HG03521 (cell line): ENCODE measurements around the gene PKD1.
A peak's percentile ranks its signal among the peaks of the same experiment; 100 is the strongest.

ENCODE experiments used
- ATAC-seq: cut with Tn5 transposase; IDR thresholded peaks from one replicate; pipeline ENCODE4 v1.9.1; 2021; ENCODE audit warnings: mild to moderate bottlenecking, moderate library complexity; ENCODE audit not compliant: unreplicated experiment

The PKD1 gene

GRCh38 chr16:2135770-2136490, at the start of gene PKD1:
PKD1 (minus strand) TSS chr16:2135898; CDS start chr16:2135689, 209 bp downstream.
- peak; percentile 51 for ATAC-seq

- no peak for ATAC-seq
Measured at GRCh38 chr16:2184962-2185361, 49.3 kb upstream of the PKD1 start.

- ATAC-seq: no peak
Measured at GRCh38 chr16:2184346-2184745, 48.6 kb upstream of the PKD1 start.

GRCh38 chr16:2183671-2184070, 48.0 kb upstream of the PKD1 start:
- no peak for ATAC-seq

GRCh38 chr16:2181952-2182351, 46.3 kb upstream of the PKD1 start:
- ATAC-seq: no peak

- no peak for ATAC-seq
Measured at GRCh38 chr16:2180962-2181923, 45.5 kb upstream of the PKD1 start.

GRCh38 chr16:2180461-2180860, 44.8 kb upstream of the PKD1 start:
- no peak for ATAC-seq

- no peak for ATAC-seq
Measured at GRCh38 chr16:2179576-2179975, 43.9 kb upstream of the PKD1 start.

- ATAC-seq: no peak
Measured at GRCh38 chr16:2179107-2179501, 43.4 kb upstream of the PKD1 start.

- ATAC-seq: no peak
Measured at GRCh38 chr16:2178321-2179106, 42.8 kb upstream of the PKD1 start.

GRCh38 chr16:2177561-2177960, 41.9 kb upstream of the PKD1 start:
- no peak for ATAC-seq

GRCh38 chr16:2177101-2177500, 41.4 kb upstream of the PKD1 start:
- ATAC-seq: no peak

GRCh38 chr16:2176047-2176446, 40.3 kb upstream of the PKD1 start:
- no peak for ATAC-seq

GRCh38 chr16:2175454-2175853, 39.8 kb upstream of the PKD1 start:
- no peak for ATAC-seq

- ATAC-seq: no peak
Measured at GRCh38 chr16:2174396-2175131, 38.9 kb upstream of the PKD1 start.

- ATAC-seq: no peak
Measured at GRCh38 chr16:2173916-2174315, 38.2 kb upstream of the PKD1 start.

- no peak for ATAC-seq
Measured at GRCh38 chr16:2173366-2173765, 37.7 kb upstream of the PKD1 start.

- no peak for ATAC-seq
Measured at GRCh38 chr16:2172688-2173335, 37.1 kb upstream of the PKD1 start.

GRCh38 chr16:2171601-2172178, 36.0 kb upstream of the PKD1 start:
- ATAC-seq: no peak
